GM23248 (cell line): Measurements from ENCODE around the gene SCN9A. TPM values are rescaled to one million over a fixed set of nuclear protein-coding genes. Genes with fewer than 3 reads are reported as not detected.

Experiments
- DNase-seq: peaks from one replicate; pipeline ENCODE4 v3.0.0-alpha.2; 2015
- H2AFZ ChIP-seq: fragments of 200-600 bp; sonication (generic); 2 replicates; pipeline ENCODE4 v1.6.1; 2016; ENCODE audit warnings: antibody characterized with exemption
- H3F3A ChIP-seq: fragments of 200-600 bp; sonication (generic); 2 replicates; pipeline ENCODE4 v1.6.1; 2016; ENCODE audit warnings: mild to moderate bottlenecking, antibody characterized with exemption, mixed run types; ENCODE audit not compliant: insufficient read depth
- H3K27ac ChIP-seq: fragments of 200-600 bp; sonication (generic); 2 replicates; pipeline ENCODE4 v1.5.1; 2016; ENCODE audit warnings: mild to moderate bottlenecking
- H3K27me3 ChIP-seq: fragments of 200-600 bp; sonication (generic); replicated peaks from 2 replicates; pipeline ENCODE4 v1.6.1; 2016; ENCODE audit warnings: mild to moderate bottlenecking; ENCODE audit not compliant: insufficient read depth
- H3K36me3 ChIP-seq: fragments of 200-600 bp; sonication (generic); 2 replicates; pipeline ENCODE4 v1.6.1; 2016; ENCODE audit warnings: low read depth, mild to moderate bottlenecking
- H3K4me1 ChIP-seq: fragments of 200-600 bp; sonication (generic); 2 replicates; pipeline ENCODE4 v1.6.1; 2016; ENCODE audit warnings: mild to moderate bottlenecking; ENCODE audit not compliant: insufficient read depth
- H3K4me2 ChIP-seq: fragments of 200-600 bp; sonication (generic); one replicate; pipeline ENCODE4 v1.6.1; 2016; ENCODE audit warnings: mild to moderate bottlenecking; ENCODE audit not compliant: unreplicated experiment
- H3K4me3 ChIP-seq: fragments of 200-600 bp; sonication (generic); 2 replicates; pipeline ENCODE4 v1.5.1; 2016; ENCODE audit warnings: mild to moderate bottlenecking
- H3K79me2 ChIP-seq: fragments of 200-600 bp; sonication (generic); 2 replicates; pipeline ENCODE4 v1.6.1; 2016; ENCODE audit warnings: mild to moderate bottlenecking; ENCODE audit not compliant: insufficient read depth
- H3K9ac ChIP-seq: fragments of 200-600 bp; sonication (generic); 2 replicates; pipeline ENCODE4 v1.6.1; 2016; ENCODE audit warnings: mild to moderate bottlenecking
- H3K9me2 ChIP-seq: fragments of 200-600 bp; sonication (generic); 2 replicates; pipeline ENCODE4 v1.6.1; 2016; ENCODE audit warnings: mixed run types, mild to moderate bottlenecking, moderate library complexity; ENCODE audit not compliant: insufficient read depth
- H3K9me3 ChIP-seq: fragments of 200-600 bp; sonication (generic); one replicate; pipeline ENCODE4 v1.6.1; 2017; ENCODE audit warnings: low read depth
- H4K20me1 ChIP-seq: fragments of 200-600 bp; sonication (generic); 2 replicates; pipeline ENCODE4 v1.6.0; 2016; ENCODE audit not compliant: insufficient read depth
- EZH2 ChIP-seq: fragments of 200-600 bp; sonication (generic); IDR thresholded peaks from 2 replicates; pipeline ENCODE4 v1.6.1; 2018; ENCODE audit warnings: antibody characterized with exemption, mild to moderate bottlenecking; ENCODE audit not compliant: insufficient read depth, poor library complexity, severe bottlenecking
- EZH2phosphoT487 ChIP-seq: fragments of 200-600 bp; sonication (generic); IDR thresholded peaks from 2 replicates; pipeline ENCODE4 v1.6.1; 2018; ENCODE audit warnings: antibody characterized with exemption, moderate library complexity, mild to moderate bottlenecking, low read depth; ENCODE audit not compliant: insufficient read depth
- WGBS, 2 experiments: methylation state at CpG; one replicate each; pipeline ENCODE4 v1.1.6; 2015 to 2017; ENCODE audit warnings: low lambda C conversion rate in 2 of 2, low coverage in 1 of 2; ENCODE audit errors: missing lambda C conversion rate in 2 of 2; 5-methylcytosine and 5-hydroxymethylcytosine counted together
- in situ Hi-C: fragments of 300-500 bp; cut with MboI; formaldehyde crosslinking; loops from 2 replicates; pipeline ENCODE4 v1.15.0; 2020
- polyA plus RNA-seq: library from polyadenylated mRNA; unstranded; fragments of >200 nt; fragmentation: Nextera tagmentation; extraction: Ambion mirVana; gene quantifications from 2 replicates; pipeline ENCODE4 v1.2.1, GENCODE V29; 2016
- total RNA-seq: library from RNA; depleted of rRNA; stranded (reverse); fragments of >200 nt; shearing (Covaris generic); gene quantifications from 2 replicates; pipeline ENCODE4 v1.2.3, GENCODE V29; 2014

Gene SCN9A
- total and polyA plus RNA-seq, 2 experiments from 2014 or later, result 7.2 to 8.3 TPM

DNA sequence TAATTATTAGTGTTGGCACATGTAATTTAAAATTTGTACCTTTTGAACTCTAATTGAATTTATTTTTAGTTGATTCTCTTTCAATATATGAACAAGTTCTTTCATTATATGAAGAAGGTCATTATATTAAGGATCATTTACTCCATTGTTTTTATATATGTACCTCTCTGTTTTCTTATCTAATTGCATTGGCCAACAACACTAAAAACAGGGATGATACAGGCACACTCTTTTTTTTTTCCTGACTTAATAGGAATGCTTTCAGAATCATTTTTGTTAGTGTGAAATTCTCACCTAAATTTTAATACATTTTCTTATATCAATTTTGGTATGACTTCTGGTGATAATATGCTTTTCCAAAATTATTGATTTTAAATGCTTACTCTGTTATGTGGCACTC is 173.0 kb downstream of the SCN9A start:
- no peak overlapping the region for H3K4me2 ChIP-seq
- TF ChIP-seq EZH2phosphoT487 (no peak), EZH2 (no peak)
- H3K9me3 ChIP-seq, result no peaks in the 10 kb centered on the region
- DNase-seq, result no peak
- no peak overlapping the region for H3K27ac ChIP-seq
- H2AFZ ChIP-seq, result no peak overlapping the region
- H3K9me2 ChIP-seq, result no peaks in the 10 kb centered on the region
- H3K9ac ChIP-seq, result no peak overlapping the region
- no peaks in the 10 kb centered on the region for H4K20me1 ChIP-seq
- H3K4me1 ChIP-seq, result no peaks in the 10 kb centered on the region
- no peaks in the 10 kb centered on the region for H3K79me2 ChIP-seq
- no peaks in the 10 kb centered on the region for H3F3A ChIP-seq
- H3K27me3 ChIP-seq, result no peaks in the 10 kb centered on the region
- H3K36me3 ChIP-seq, result no peaks in the 10 kb centered on the region; the same call in 1 of the 2 replicates
- in situ Hi-C loops, result no loop called here
- no peak overlapping the region for H3K4me3 ChIP-seq

DNA sequence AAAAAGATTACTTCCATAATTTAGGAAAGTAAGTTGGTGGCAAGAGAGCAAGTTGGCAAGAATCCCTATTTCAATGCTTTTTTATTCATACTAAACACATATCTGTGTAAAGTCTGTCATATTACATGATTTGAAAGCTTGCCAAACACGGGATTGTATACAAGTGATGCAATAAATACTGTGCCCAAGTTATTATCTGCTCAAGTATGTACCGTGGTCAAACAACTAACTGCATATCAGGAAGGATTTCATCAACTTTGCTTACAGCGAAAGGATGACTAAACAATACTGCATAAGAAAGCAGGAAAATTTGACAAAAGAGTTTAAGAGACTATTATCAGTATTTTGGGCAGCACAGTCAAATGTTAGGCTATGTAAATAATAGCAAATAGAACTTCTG is 178.3 kb downstream of the SCN9A start:
- peak; percentile 8 for DNase-seq
- H3K27ac ChIP-seq, result no peak overlapping the region
- no peak for TF ChIP-seq EZH2phosphoT487
- TF ChIP-seq EZH2, result no peak
- 0 out of 2 replicates have a peak, but pooled peaks cover 4% of the 10 kb centered on the region for H3K4me1 ChIP-seq
- H3K9me3 ChIP-seq, result no peaks in the 10 kb centered on the region
- no peaks in the 10 kb centered on the region for H3K9me2 ChIP-seq
- H4K20me1 ChIP-seq, result no peaks in the 10 kb centered on the region
- H3F3A ChIP-seq, result no peaks in the 10 kb centered on the region
- no peak overlapping the region for H3K9ac ChIP-seq
- no peaks in the 10 kb centered on the region for H3K36me3 ChIP-seq
- 54 to 55% methylated on average over 3 of the region's 3 CpGs for WGBS, 2 experiments
- H3K27me3 ChIP-seq, result no peaks in the 10 kb centered on the region
- H2AFZ ChIP-seq, result no peak overlapping the region
- in situ Hi-C loops, result loop anchor here (25.0 kb wide), 1 partner anchor 215 kb away; no protein-coding TSS in a partner anchor
- H3K4me2 ChIP-seq, result no peak overlapping the region
- no peaks in the 10 kb centered on the region for H3K79me2 ChIP-seq
- H3K4me3 ChIP-seq, result no peak overlapping the region

DNA sequence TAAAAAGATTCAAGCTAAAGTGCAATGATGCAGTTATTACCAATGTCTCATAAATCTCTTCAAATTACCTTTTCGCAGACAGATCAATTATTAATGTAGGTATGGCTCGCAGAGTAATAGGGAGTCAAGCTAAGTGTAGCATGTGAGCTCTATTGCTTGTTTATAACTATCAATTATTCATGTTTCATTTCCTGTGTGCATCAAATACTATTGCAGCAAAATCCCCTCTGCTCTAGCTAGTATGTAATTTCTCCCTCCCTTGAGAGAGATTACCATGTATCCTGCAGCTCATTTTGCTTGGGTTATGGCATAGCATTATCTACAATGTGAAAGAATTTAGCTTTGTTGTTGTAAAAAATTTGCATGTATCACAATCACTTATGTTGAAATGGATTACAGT is 182.3 kb downstream of the SCN9A start:
- no peaks in the 10 kb centered on the region for H3K27me3 ChIP-seq
- no peak overlapping the region for H2AFZ ChIP-seq
- H3K4me1 ChIP-seq, result 0 out of 2 replicates have a peak, but pooled peaks cover 4% of the 10 kb centered on the region
- no peaks in the 10 kb centered on the region for H4K20me1 ChIP-seq
- in situ Hi-C loops, result loop anchor here (25.0 kb wide), 1 partner anchor 219 kb away; no protein-coding TSS in a partner anchor
- 86 to 87% methylated on average over 2 of the region's 2 CpGs for WGBS, 2 experiments
- H3K9ac ChIP-seq, result no peak overlapping the region
- no peak overlapping the region for H3K4me3 ChIP-seq
- H3K9me2 ChIP-seq, result no peaks in the 10 kb centered on the region
- no peaks in the 10 kb centered on the region for H3K9me3 ChIP-seq
- no peaks in the 10 kb centered on the region for H3K79me2 ChIP-seq
- TF ChIP-seq EZH2 (no peak), EZH2phosphoT487 (no peak)
- no peak for DNase-seq
- H3K36me3 ChIP-seq, result no peaks in the 10 kb centered on the region
- no peak overlapping the region for H3K27ac ChIP-seq
- no peak overlapping the region for H3K4me2 ChIP-seq
- no peaks in the 10 kb centered on the region for H3F3A ChIP-seq

DNA sequence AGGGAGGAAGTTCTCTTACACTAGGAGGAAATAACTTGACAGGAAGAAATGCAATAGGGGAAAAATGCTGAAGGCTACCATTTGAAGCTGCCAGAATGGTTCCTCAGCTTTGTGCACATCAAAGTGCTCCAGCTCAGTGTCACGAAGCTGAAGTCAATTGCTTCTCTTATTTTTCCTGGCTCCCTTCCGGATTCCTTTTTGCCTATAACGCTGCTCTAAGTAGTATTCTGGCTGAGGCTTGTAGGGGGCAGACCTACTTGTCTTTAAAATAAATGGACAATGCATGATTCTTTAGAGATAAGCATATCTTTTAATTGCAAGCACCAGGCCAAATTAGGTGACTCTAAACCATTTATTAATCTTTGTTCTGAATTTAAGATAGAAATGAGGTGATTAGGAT is 187.7 kb downstream of the SCN9A start:
- Histone ChIP-seq H3K36me3 (no peaks in the 10 kb centered on the region), H3K27ac (no peak overlapping the region), H3F3A (no peaks in the 10 kb centered on the region), H3K27me3 (no peaks in the 10 kb centered on the region), H3K9me2 (no peaks in the 10 kb centered on the region), H2AFZ (peak overlapping the region; percentile 22; the same call in 1 of the 2 replicates), H3K9me3 (no peaks in the 10 kb centered on the region), H3K4me3 (no peak overlapping the region), H4K20me1 (no peaks in the 10 kb centered on the region), H3K9ac (no peak overlapping the region), H3K4me2 (no peak overlapping the region), H3K4me1 (no peaks in the 10 kb centered on the region), H3K79me2 (no peaks in the 10 kb centered on the region)
- in situ Hi-C loops, result loop anchor here (10.0 to 25.0 kb wide), 2 partner anchors 224 to 327 kb away; no protein-coding TSS in a partner anchor
- TF ChIP-seq EZH2 (no peak), EZH2phosphoT487 (no peak)
- DNase-seq, result no peak
- WGBS, 2 experiments, result 10 to 17% methylated on average over 3 of the region's 3 CpGs

DNA sequence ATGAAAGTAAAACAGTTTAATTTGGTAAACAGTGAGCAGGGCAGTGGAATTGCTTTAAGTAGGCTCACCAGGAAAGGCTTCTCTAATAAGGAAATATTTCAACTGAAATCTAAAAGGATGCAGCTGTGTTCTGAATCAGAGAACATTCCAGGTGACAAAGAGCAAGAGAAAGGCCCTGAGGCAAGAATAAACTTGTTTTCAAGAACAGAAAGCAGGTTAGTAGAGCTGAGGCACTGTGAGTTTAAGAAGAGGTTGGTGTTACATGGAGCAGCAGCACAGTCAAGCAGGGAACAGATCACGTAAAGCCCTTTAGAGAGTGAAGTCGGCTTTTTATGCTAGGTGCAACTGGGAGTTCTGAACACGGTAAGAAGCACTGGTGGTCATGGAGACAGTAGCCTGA is 191.0 kb downstream of the SCN9A start:
- no peak overlapping the region for H3K4me3 ChIP-seq
- H2AFZ ChIP-seq, result peak overlapping the region; percentile 39; the same call in 1 of the 2 replicates
- H3K27me3 ChIP-seq, result no peaks in the 10 kb centered on the region
- no peak overlapping the region for H3K4me2 ChIP-seq
- TF ChIP-seq EZH2 (no peak), EZH2phosphoT487 (no peak)
- no peaks in the 10 kb centered on the region for H4K20me1 ChIP-seq
- no peaks in the 10 kb centered on the region for H3K36me3 ChIP-seq
- DNase-seq, result peak; percentile 43
- 76 to 86% methylated on average over 3 of the region's 3 CpGs for WGBS, 2 experiments
- no peaks in the 10 kb centered on the region for H3K79me2 ChIP-seq
- in situ Hi-C loops, result loop anchor here (10.0 to 25.0 kb wide), 2 partner anchors 228 to 330 kb away; no protein-coding TSS in a partner anchor
- H3F3A ChIP-seq, result no peaks in the 10 kb centered on the region
- H3K9me3 ChIP-seq, result no peaks in the 10 kb centered on the region
- H3K9ac ChIP-seq, result no peak overlapping the region
- no peaks in the 10 kb centered on the region for H3K4me1 ChIP-seq
- H3K9me2 ChIP-seq, result no peaks in the 10 kb centered on the region
- no peak overlapping the region for H3K27ac ChIP-seq
